Immature natural killer cell (primary cell): ENCODE measurements around the gene GSC. TPM values are rescaled to one million over a fixed set of nuclear protein-coding genes. Genes with fewer than 3 reads are reported as not detected.
"Not testable (repeated sequence)": the region's sequence is repeated elsewhere in the genome, so short reads cannot be mapped to it uniquely, and the experiment has no call there.

Source experiments
- DNase-seq, 3 donors: peaks; one replicate each; pipeline ENCODE4 v3.0.0; 2022; ENCODE audit warnings: mixed read lengths in 1 of 3
- H3K27ac Mint-ChIP-seq, 6 donors: one replicate each; pipeline ENCODE4 v1.8.0; 2020; ENCODE audit warnings: mixed read lengths in 6 of 6, mild to moderate bottlenecking in 5 of 6, inconsistent platforms in 4 of 6, moderate library complexity in 3 of 6
- H3K27me3 Mint-ChIP-seq, 3 donors: one replicate each; pipeline ENCODE4 v1.8.0; 2020 to 2021; ENCODE audit warnings: low read depth in 3 of 3, mild to moderate bottlenecking in 3 of 3, mixed read lengths in 3 of 3, moderate library complexity in 3 of 3, inconsistent platforms in 1 of 3
- H3K36me3 Mint-ChIP-seq, 3 donors: one replicate each; pipeline ENCODE4 v1.8.0; 2020; ENCODE audit warnings: mixed read lengths in 3 of 3, inconsistent platforms in 2 of 3, mild to moderate bottlenecking in 2 of 3
- H3K4me1 Mint-ChIP-seq, 2 donors: one replicate each; pipeline ENCODE4 v1.8.0; 2020; ENCODE audit warnings: inconsistent platforms in 2 of 2, mild to moderate bottlenecking in 2 of 2, mixed read lengths in 2 of 2, moderate library complexity in 1 of 2
- H3K4me3 Mint-ChIP-seq, 5 donors: one replicate each; pipeline ENCODE4 v1.8.0; 2020; ENCODE audit warnings: mild to moderate bottlenecking in 5 of 5, mixed read lengths in 5 of 5, inconsistent platforms in 3 of 5, moderate library complexity in 3 of 5
- H3K9me3 Mint-ChIP-seq, 6 donors: one replicate each; pipeline ENCODE4 v1.8.0; 2020; ENCODE audit warnings: mild to moderate bottlenecking in 6 of 6, mixed read lengths in 6 of 6, inconsistent platforms in 4 of 6, moderate library complexity in 3 of 6
- polyA plus RNA-seq, 3 donors: library from polyadenylated mRNA; unstranded; fragments of 300-500 nt; fragmentation: Illumina TruSeq; gene quantifications; one replicate each; pipeline ENCODE4 v1.2.3, GENCODE V29; 2021

The GSC gene
- polyA plus RNA-seq, result not detected

GRCh38 chr14:94769391-94770250, at the start of gene GSC:
GSC (minus strand) TSS chr14:94770113; CDS start chr14:94770015, 98 bp downstream.
- H3K9me3 Mint-ChIP-seq, result no peaks in the 10 kb centered on the region
- H3K27me3 Mint-ChIP-seq, result peaks cover 42 to 50% (median 50%) of the 10 kb centered on the region in 3 donors
- H3K4me3 Mint-ChIP-seq, result peak within 1 kb of the TSS; percentile 69 to 88 (median 81)
- peaks cover 6 to 16% of the 10 kb centered on the region in 2 donors for H3K4me1 Mint-ChIP-seq
- DNase-seq, result peak in 2 of 3 donors; percentile 5 to 34
- H3K27ac Mint-ChIP-seq, result no peak within 1 kb of the TSS
- H3K36me3 Mint-ChIP-seq, result peaks cover 0 to 6% (median 0%) of the 10 kb centered on the region in 3 donors

- no peaks in the 10 kb centered on the region for H3K36me3 Mint-ChIP-seq
- H3K27ac Mint-ChIP-seq, result no peak overlapping the region
- H3K4me3 Mint-ChIP-seq, result no peak overlapping the region
- no peak for DNase-seq
- H3K9me3 Mint-ChIP-seq, result no peaks in the 10 kb centered on the region
- H3K4me1 Mint-ChIP-seq, result no peaks in the 10 kb centered on the region
- peaks cover 2 to 11% (median 7%) of the 10 kb centered on the region in 3 donors for H3K27me3 Mint-ChIP-seq
Observed at GRCh38 chr14:94819531-94819930, 49.6 kb upstream of the GSC start.

- no peak for DNase-seq
- H3K9me3 Mint-ChIP-seq, result no peaks in the 10 kb centered on the region
- no peak overlapping the region for H3K27ac Mint-ChIP-seq
- peaks cover 5 to 8% (median 6%) of the 10 kb centered on the region in 3 donors for H3K27me3 Mint-ChIP-seq
- H3K36me3 Mint-ChIP-seq, result no peaks in the 10 kb centered on the region
- no peaks in the 10 kb centered on the region for H3K4me1 Mint-ChIP-seq
- H3K4me3 Mint-ChIP-seq, result no peak overlapping the region
Observed at GRCh38 chr14:94816113-94816512, 46.2 kb upstream of the GSC start.

- Mint-ChIP-seq H3K4me1 (no peaks in the 10 kb centered on the region), H3K4me3 (no peak overlapping the region), H3K27ac (no peak overlapping the region), H3K9me3 (no peaks in the 10 kb centered on the region), H3K27me3 (peaks cover 0 to 6% (median 2%) of the 10 kb centered on the region in 3 donors), H3K36me3 (no peaks in the 10 kb centered on the region)
- no peak for DNase-seq
Observed at GRCh38 chr14:94805680-94806288, 35.9 kb upstream of the GSC start.

- Mint-ChIP-seq H3K4me1 (no peaks in the 10 kb centered on the region), H3K36me3 (no peaks in the 10 kb centered on the region), H3K9me3 (no peaks in the 10 kb centered on the region), H3K4me3 (no peak overlapping the region), H3K27ac (no peak overlapping the region), H3K27me3 (peaks cover 3 to 4% (median 3%) of the 10 kb centered on the region in 3 donors)
- DNase-seq, result no peak
Observed at GRCh38 chr14:94801225-94801624, 31.3 kb upstream of the GSC start.

GRCh38 chr14:94800764-94801163, 30.9 kb upstream of the GSC start:
- not testable (repeated sequence) for H3K4me3 Mint-ChIP-seq, DNase-seq, H3K27ac Mint-ChIP-seq, H3K9me3 Mint-ChIP-seq, H3K27me3 Mint-ChIP-seq, H3K4me1 Mint-ChIP-seq, H3K36me3 Mint-ChIP-seq

GRCh38 chr14:94797887-94798286, 28.0 kb upstream of the GSC start:
- no peaks in the 10 kb centered on the region for H3K4me1 Mint-ChIP-seq
- DNase-seq, result no peak
- peaks cover 4 to 16% (median 8%) of the 10 kb centered on the region in 3 donors for H3K27me3 Mint-ChIP-seq
- no peak overlapping the region for H3K27ac Mint-ChIP-seq
- no peak overlapping the region for H3K4me3 Mint-ChIP-seq
- no peaks in the 10 kb centered on the region for H3K36me3 Mint-ChIP-seq
- H3K9me3 Mint-ChIP-seq, result peaks cover 0 to 2% (median 0%) of the 10 kb centered on the region in 6 donors

- Mint-ChIP-seq H3K27me3 (peaks cover 4 to 17% (median 6%) of the 10 kb centered on the region in 3 donors), H3K4me1 (no peaks in the 10 kb centered on the region), H3K36me3 (no peaks in the 10 kb centered on the region), H3K9me3 (peaks cover 0 to 2% (median 0%) of the 10 kb centered on the region in 6 donors), H3K4me3 (no peak overlapping the region), H3K27ac (no peak overlapping the region)
- no peak for DNase-seq
Observed at GRCh38 chr14:94796278-94796677, 26.4 kb upstream of the GSC start.

GRCh38 chr14:94795372-94795771, 25.5 kb upstream of the GSC start:
- H3K9me3 Mint-ChIP-seq, result peaks cover 0 to 2% (median 0%) of the 10 kb centered on the region in 6 donors
- no peaks in the 10 kb centered on the region for H3K36me3 Mint-ChIP-seq
- H3K27me3 Mint-ChIP-seq, result peaks cover 4 to 17% (median 6%) of the 10 kb centered on the region in 3 donors
- DNase-seq, result no peak
- H3K4me1 Mint-ChIP-seq, result no peaks in the 10 kb centered on the region
- H3K27ac Mint-ChIP-seq, result no peak overlapping the region
- H3K4me3 Mint-ChIP-seq, result no peak overlapping the region

GRCh38 chr14:94793901-94794300, 24.0 kb upstream of the GSC start:
- no peak overlapping the region for H3K4me3 Mint-ChIP-seq
- H3K27ac Mint-ChIP-seq, result no peak overlapping the region
- H3K27me3 Mint-ChIP-seq, result peaks cover 3 to 13% (median 6%) of the 10 kb centered on the region in 3 donors
- H3K9me3 Mint-ChIP-seq, result peaks cover 0 to 2% (median 0%) of the 10 kb centered on the region in 6 donors
- DNase-seq, result no peak
- H3K4me1 Mint-ChIP-seq, result no peaks in the 10 kb centered on the region
- H3K36me3 Mint-ChIP-seq, result no peaks in the 10 kb centered on the region

GRCh38 chr14:94787655-94788054, 17.7 kb upstream of the GSC start:
- Mint-ChIP-seq H3K9me3 (no peaks in the 10 kb centered on the region), H3K4me1 (no peaks in the 10 kb centered on the region), H3K27me3 (peaks cover 0 to 7% (median 1%) of the 10 kb centered on the region in 3 donors), H3K36me3 (no peaks in the 10 kb centered on the region), H3K4me3 (no peak overlapping the region), H3K27ac (no peak overlapping the region)
- DNase-seq, result no peak

- no peaks in the 10 kb centered on the region for H3K9me3 Mint-ChIP-seq
- H3K4me1 Mint-ChIP-seq, result no peaks in the 10 kb centered on the region
- H3K36me3 Mint-ChIP-seq, result no peaks in the 10 kb centered on the region
- no peak overlapping the region for H3K27ac Mint-ChIP-seq
- no peak overlapping the region for H3K4me3 Mint-ChIP-seq
- peaks cover 0 to 7% (median 0%) of the 10 kb centered on the region in 3 donors for H3K27me3 Mint-ChIP-seq
- DNase-seq, result no peak
Observed at GRCh38 chr14:94787092-94787491, 17.2 kb upstream of the GSC start.

- no peaks in the 10 kb centered on the region for H3K4me1 Mint-ChIP-seq
- H3K4me3 Mint-ChIP-seq, result no peak overlapping the region
- no peak for DNase-seq
- no peaks in the 10 kb centered on the region for H3K36me3 Mint-ChIP-seq
- H3K27ac Mint-ChIP-seq, result no peak overlapping the region
- peaks cover 8 to 33% (median 12%) of the 10 kb centered on the region in 3 donors for H3K27me3 Mint-ChIP-seq
- H3K9me3 Mint-ChIP-seq, result peaks cover 0 to 2% (median 0%) of the 10 kb centered on the region in 6 donors
Observed at GRCh38 chr14:94780536-94781399, 10.9 kb upstream of the GSC start.
